ENCODE measurements around the gene PAAF1.

Gene PAAF1

GRCh38 chr11:73951797-73952196 is 75.0 kb downstream of the PAAF1 start:
- DNase-seq (ENCODE audit: low read depth, low spot score), result no peak
- H3K4me3 ChIP-seq (ENCODE audit: insufficient read length, low read depth), result no peak overlapping the region
- H3K9ac ChIP-seq (ENCODE audit: insufficient read length, low read depth), result no peak overlapping the region
- H3K27me3 ChIP-seq (ENCODE audit: insufficient read depth, insufficient read length), result no peaks in the 10 kb centered on the region
- H3K36me3 ChIP-seq (ENCODE audit: insufficient read depth, insufficient read length, low read length), result no peaks in the 10 kb centered on the region
- H3K4me1 ChIP-seq (ENCODE audit: insufficient read depth, insufficient read length), result no peaks in the 10 kb centered on the region
- peaks cover 7% of the 10 kb centered on the region; the same call in 1 of the 2 replicates for H3K9me3 ChIP-seq (ENCODE audit: insufficient read depth, low read length)
- TF ChIP-seq ZNF274 (IDR thresholded peaks at IDR 0.05; ENCODE audit: low read depth, low read length) (no peak), SUZ12 (IDR thresholded peaks at IDR 0.05; ENCODE audit: extremely low read depth, insufficient read depth, insufficient read length) (no peak), YY1 (IDR thresholded peaks at IDR 0.05; ENCODE audit: insufficient read depth, insufficient read length) (no peak)

- Histone ChIP-seq H3K4me1 (ENCODE audit: insufficient read depth, insufficient read length) (no peaks in the 10 kb centered on the region), H3K36me3 (ENCODE audit: insufficient read depth, insufficient read length, low read length) (no peaks in the 10 kb centered on the region), H3K4me3 (ENCODE audit: insufficient read length, low read depth) (no peak overlapping the region), H3K9ac (ENCODE audit: insufficient read length, low read depth) (no peak overlapping the region), H3K27me3 (ENCODE audit: insufficient read depth, insufficient read length) (no peaks in the 10 kb centered on the region), H3K9me3 (ENCODE audit: insufficient read depth, low read length) (0 out of 2 replicates have a peak, but pooled peaks cover 3% of the 10 kb centered on the region)
- no peak for DNase-seq (ENCODE audit: low read depth, low spot score)
- TF ChIP-seq YY1 (IDR thresholded peaks at IDR 0.05; ENCODE audit: insufficient read depth, insufficient read length) (no peak), ZNF274 (IDR thresholded peaks at IDR 0.05; ENCODE audit: low read depth, low read length) (no peak), SUZ12 (IDR thresholded peaks at IDR 0.05; ENCODE audit: extremely low read depth, insufficient read depth, insufficient read length) (no peak)
Observed at GRCh38 chr11:73956876-73957653, 80.3 kb downstream of the PAAF1 start.

- H3K9me3 ChIP-seq (ENCODE audit: insufficient read depth, low read length), result 0 out of 2 replicates have a peak, but pooled peaks cover 3% of the 10 kb centered on the region
- no peaks in the 10 kb centered on the region for H3K27me3 ChIP-seq (ENCODE audit: insufficient read depth, insufficient read length)
- TF ChIP-seq ZNF274 (IDR thresholded peaks at IDR 0.05; ENCODE audit: low read depth, low read length), result no peak
- TF ChIP-seq YY1 (IDR thresholded peaks at IDR 0.05; ENCODE audit: insufficient read depth, insufficient read length), result no peak
- TF ChIP-seq SUZ12 (IDR thresholded peaks at IDR 0.05; ENCODE audit: extremely low read depth, insufficient read depth, insufficient read length), result no peak
- no peaks in the 10 kb centered on the region for H3K36me3 ChIP-seq (ENCODE audit: insufficient read depth, insufficient read length, low read length)
- no peak overlapping the region for H3K4me3 ChIP-seq (ENCODE audit: insufficient read length, low read depth)
- no peak for DNase-seq (ENCODE audit: low read depth, low spot score)
- H3K9ac ChIP-seq (ENCODE audit: insufficient read length, low read depth), result no peak overlapping the region
- H3K4me1 ChIP-seq (ENCODE audit: insufficient read depth, insufficient read length), result no peaks in the 10 kb centered on the region
Observed at GRCh38 chr11:73957654-73958361, 81.0 kb downstream of the PAAF1 start.

GRCh38 chr11:73958521-73959141 is 81.8 kb downstream of the PAAF1 start:
- no peak overlapping the region for H3K4me3 ChIP-seq (ENCODE audit: insufficient read length, low read depth)
- H3K27me3 ChIP-seq (ENCODE audit: insufficient read depth, insufficient read length), result no peaks in the 10 kb centered on the region
- TF ChIP-seq SUZ12 (IDR thresholded peaks at IDR 0.05; ENCODE audit: extremely low read depth, insufficient read depth, insufficient read length) (no peak), YY1 (IDR thresholded peaks at IDR 0.05; ENCODE audit: insufficient read depth, insufficient read length) (no peak), ZNF274 (IDR thresholded peaks at IDR 0.05; ENCODE audit: low read depth, low read length) (no peak)
- H3K36me3 ChIP-seq (ENCODE audit: insufficient read depth, insufficient read length, low read length), result no peaks in the 10 kb centered on the region
- DNase-seq (ENCODE audit: low read depth, low spot score), result no peak
- H3K9ac ChIP-seq (ENCODE audit: insufficient read length, low read depth), result no peak overlapping the region
- no peaks in the 10 kb centered on the region for H3K4me1 ChIP-seq (ENCODE audit: insufficient read depth, insufficient read length)
- 0 out of 2 replicates have a peak, but pooled peaks cover 3% of the 10 kb centered on the region for H3K9me3 ChIP-seq (ENCODE audit: insufficient read depth, low read length)

- Histone ChIP-seq H3K4me1 (ENCODE audit: insufficient read depth, insufficient read length) (no peaks in the 10 kb centered on the region), H3K9me3 (ENCODE audit: insufficient read depth, low read length) (0 out of 2 replicates have a peak, but pooled peaks cover 3% of the 10 kb centered on the region), H3K4me3 (ENCODE audit: insufficient read length, low read depth) (no peak overlapping the region), H3K27me3 (ENCODE audit: insufficient read depth, insufficient read length) (no peaks in the 10 kb centered on the region), H3K36me3 (ENCODE audit: insufficient read depth, insufficient read length, low read length) (no peaks in the 10 kb centered on the region), H3K9ac (ENCODE audit: insufficient read length, low read depth) (no peak overlapping the region)
- TF ChIP-seq YY1 (IDR thresholded peaks at IDR 0.05; ENCODE audit: insufficient read depth, insufficient read length) (no peak), ZNF274 (IDR thresholded peaks at IDR 0.05; ENCODE audit: low read depth, low read length) (no peak), SUZ12 (IDR thresholded peaks at IDR 0.05; ENCODE audit: extremely low read depth, insufficient read depth, insufficient read length) (no peak)
- no peak for DNase-seq (ENCODE audit: low read depth, low spot score)
Observed at GRCh38 chr11:73961321-73961720, 84.5 kb downstream of the PAAF1 start.

GRCh38 chr11:73962101-73962705 is 85.4 kb downstream of the PAAF1 start:
- TF ChIP-seq ZNF274 (IDR thresholded peaks at IDR 0.05; ENCODE audit: low read depth, low read length), result no peak
- no peak for TF ChIP-seq YY1 (IDR thresholded peaks at IDR 0.05; ENCODE audit: insufficient read depth, insufficient read length)
- no peak for TF ChIP-seq SUZ12 (IDR thresholded peaks at IDR 0.05; ENCODE audit: extremely low read depth, insufficient read depth, insufficient read length)
- no peak overlapping the region for H3K4me3 ChIP-seq (ENCODE audit: insufficient read length, low read depth)
- H3K9ac ChIP-seq (ENCODE audit: insufficient read length, low read depth), result no peak overlapping the region
- no peaks in the 10 kb centered on the region for H3K4me1 ChIP-seq (ENCODE audit: insufficient read depth, insufficient read length)
- no peaks in the 10 kb centered on the region for H3K27me3 ChIP-seq (ENCODE audit: insufficient read depth, insufficient read length)
- 0 out of 2 replicates have a peak, but pooled peaks cover 3% of the 10 kb centered on the region for H3K9me3 ChIP-seq (ENCODE audit: insufficient read depth, low read length)
- H3K36me3 ChIP-seq (ENCODE audit: insufficient read depth, insufficient read length, low read length), result no peaks in the 10 kb centered on the region
- no peak for DNase-seq (ENCODE audit: low read depth, low spot score)
